Keratinocyte (primary cell): ENCODE data around the gene HIVEP2. TPM values are rescaled to one million over a fixed set of nuclear protein-coding genes. Genes with fewer than 3 reads are reported as not detected.
A peak's percentile ranks its signal among the peaks of the same experiment; 100 is the strongest.

Experiments
- DNase-seq: peaks from one replicate; pipeline ENCODE4 v3.0.0-alpha.2; 2011; ENCODE audit warnings: low read depth, missing footprints, low spot score
- FAIRE-seq: peaks from 2 replicates; lab custom pipeline; 2011; peaks lifted over from hg19 to GRCh38; lab: Jason Lieb, UNC
- H2AFZ ChIP-seq: 2 replicates; pipeline ENCODE4 v1.6.0; 2012; ENCODE audit warnings: low read length, control low read depth, inconsistent platforms; ENCODE audit not compliant: control insufficient read depth
- H3K27ac ChIP-seq: 2 replicates; pipeline ENCODE4 v1.5.1; 2011; ENCODE audit warnings: low read length; ENCODE audit not compliant: control insufficient read depth, insufficient read depth
- H3K27me3 ChIP-seq: 3 replicates; pipeline ENCODE4 v1.6.0; 2011; ENCODE audit warnings: low read length; ENCODE audit not compliant: control insufficient read depth, insufficient read depth; ENCODE audit errors: extremely low read depth
- H3K36me3 ChIP-seq, 2 experiments: 2 replicates in 1 of 2; 3 replicates in 1 of 2; pipeline ENCODE4 v1.5.1; 2011; ENCODE audit warnings: low read length in 2 of 2, mild to moderate bottlenecking in 1 of 2; ENCODE audit not compliant: control insufficient read depth in 2 of 2, insufficient read depth in 2 of 2; ENCODE audit errors: extremely low read depth in 1 of 2
- H3K4me1 ChIP-seq: 3 replicates; pipeline ENCODE4 v1.5.1; 2011; ENCODE audit warnings: low read length; ENCODE audit not compliant: control insufficient read depth, insufficient read depth; ENCODE audit errors: extremely low read depth
- H3K4me2 ChIP-seq: 3 replicates; pipeline ENCODE4 v1.6.0; 2011; ENCODE audit warnings: low read depth, low read length; ENCODE audit not compliant: control insufficient read depth, insufficient read depth; ENCODE audit errors: extremely low read depth
- H3K4me3 ChIP-seq, 3 experiments: fragments of 200-600 bp in 1 of 3; sonication (generic) in 1 of 3; 2 replicates in 2 of 3; 3 replicates in 1 of 3; pipeline ENCODE4 v1.5.1; 2011 to 2016; ENCODE audit warnings: low read length in 3 of 3, mild to moderate bottlenecking in 3 of 3, control low read depth in 2 of 3, inconsistent platforms in 1 of 3, low read depth in 1 of 3, mixed read lengths in 1 of 3, mixed run types in 1 of 3, moderate library complexity in 1 of 3; ENCODE audit not compliant: control insufficient read depth in 2 of 3, insufficient read depth in 2 of 3; ENCODE audit errors: extremely low read depth in 1 of 3
- H3K79me2 ChIP-seq: 2 replicates; pipeline ENCODE4 v1.6.0; 2012; ENCODE audit warnings: low read length; ENCODE audit not compliant: control insufficient read depth, insufficient read depth
- H3K9ac ChIP-seq: 3 replicates; pipeline ENCODE4 v1.6.0; 2011; ENCODE audit warnings: low read length; ENCODE audit not compliant: control insufficient read depth, insufficient read depth; ENCODE audit errors: extremely low read depth
- H3K9me1 ChIP-seq: 3 replicates; pipeline ENCODE4 v1.6.0; 2011; ENCODE audit warnings: low read length; ENCODE audit not compliant: control insufficient read depth, insufficient read depth; ENCODE audit errors: extremely low read depth
- H3K9me3 ChIP-seq: 2 replicates; pipeline ENCODE4 v1.5.1; 2012; ENCODE audit warnings: low read depth, low read length; ENCODE audit not compliant: control insufficient read depth
- H4K20me1 ChIP-seq: 3 replicates; pipeline ENCODE4 v1.6.0; 2011; ENCODE audit warnings: low read length; ENCODE audit not compliant: control insufficient read depth, insufficient read depth; ENCODE audit errors: extremely low read depth
- EZH2 ChIP-seq: IDR thresholded peaks from one replicate; pipeline ENCODE4 v1.6.1; 2012; ENCODE audit warnings: inconsistent platforms, mild to moderate bottlenecking, low read length, moderate library complexity
- dilution Hi-C: fragments of 300-500 bp; cut with MboI; formaldehyde crosslinking; loops from one replicate; pipeline ENCODE4 v1.7.0; 2020; ENCODE audit warnings: low sequenced_read_pairs; ENCODE audit not compliant: extremely low pct_ligation_motif_present
- polyA plus RNA-seq, 5 experiments: library from polyadenylated mRNA; depleted of rRNA in 3 of 5; stranded (reverse) in 3 of 5; stranded (forward) in 1 of 5; unstranded in 1 of 5; fragments of >200 nt; gene quantifications; 1 replicate in 1 of 5; 2 replicates in 3 of 5; 3 replicates in 1 of 5; pipeline versions ENCODE4 v1.2.1 to v1.2.3, GENCODE V29; 2011 to 2012; ENCODE audit warnings: missing spikeins in 2 of 5, low read depth in 1 of 5, low replicate concordance in 1 of 5
- TF ChIP-seq, protein P1 (sequence below), 3 experiments: IDR thresholded peaks in 1 of 3; conservative IDR thresholded peaks in 1 of 3; optimal IDR thresholded peaks in 1 of 3; 2 replicates in 2 of 3; 3 replicates in 1 of 3; pipeline versions ENCODE3 to v1.5.1; 2011; ENCODE audit warnings: low read length in 3 of 3, mild to moderate bottlenecking in 3 of 3, moderate library complexity in 2 of 3, control low read depth in 1 of 3, inconsistent platforms in 1 of 3; ENCODE audit not compliant: insufficient read depth in 2 of 3; ENCODE audit errors: extremely low read depth in 1 of 3

HIVEP2 gene
- polyA plus RNA-seq, 1 donor (not counting 4 experiments of a cell fraction or from before 2014, with no cell fraction given): 8.9 TPM

DNA sequence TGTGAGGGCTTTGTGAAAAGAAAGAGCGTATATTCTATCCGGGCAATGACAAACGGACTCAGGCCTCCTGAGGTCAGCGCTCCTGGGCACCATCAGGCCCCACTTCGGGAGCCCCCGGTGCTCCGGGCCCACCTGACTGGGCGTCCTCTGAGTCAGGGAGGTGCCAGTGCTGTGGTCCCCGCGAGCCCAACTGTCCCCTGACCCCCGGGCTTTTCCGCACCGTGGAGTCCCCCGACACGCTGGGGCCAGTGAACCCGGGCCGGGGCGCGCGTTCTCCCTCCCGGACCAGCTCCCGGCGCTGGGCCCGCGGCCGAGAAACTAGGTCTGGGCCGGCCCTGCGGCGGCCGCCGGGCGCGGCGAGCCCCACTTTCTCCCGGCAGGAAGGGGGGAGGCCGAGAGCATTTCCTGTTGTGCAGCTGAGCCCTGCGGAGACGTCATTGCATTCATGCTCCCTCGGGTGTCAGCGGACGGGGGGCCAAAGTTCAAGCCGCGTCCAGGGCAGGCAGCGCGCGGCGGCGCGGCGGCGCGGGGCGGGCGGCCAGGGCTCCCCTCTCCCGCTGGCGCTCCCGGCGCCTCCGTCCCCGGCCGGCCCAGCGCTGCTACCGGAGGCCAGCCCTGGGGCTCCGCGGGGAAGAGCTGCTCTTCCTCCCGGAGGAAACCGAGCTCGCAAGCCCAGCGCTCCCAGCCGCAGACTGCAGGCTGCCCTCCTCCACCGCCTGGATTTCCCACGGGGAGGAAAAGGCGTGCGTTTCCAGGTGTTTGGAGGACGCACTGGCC, 18.3 kb downstream of the HIVEP2 start:
- no peak for TF ChIP-seq EZH2
- TF ChIP-seq, protein P1, sequence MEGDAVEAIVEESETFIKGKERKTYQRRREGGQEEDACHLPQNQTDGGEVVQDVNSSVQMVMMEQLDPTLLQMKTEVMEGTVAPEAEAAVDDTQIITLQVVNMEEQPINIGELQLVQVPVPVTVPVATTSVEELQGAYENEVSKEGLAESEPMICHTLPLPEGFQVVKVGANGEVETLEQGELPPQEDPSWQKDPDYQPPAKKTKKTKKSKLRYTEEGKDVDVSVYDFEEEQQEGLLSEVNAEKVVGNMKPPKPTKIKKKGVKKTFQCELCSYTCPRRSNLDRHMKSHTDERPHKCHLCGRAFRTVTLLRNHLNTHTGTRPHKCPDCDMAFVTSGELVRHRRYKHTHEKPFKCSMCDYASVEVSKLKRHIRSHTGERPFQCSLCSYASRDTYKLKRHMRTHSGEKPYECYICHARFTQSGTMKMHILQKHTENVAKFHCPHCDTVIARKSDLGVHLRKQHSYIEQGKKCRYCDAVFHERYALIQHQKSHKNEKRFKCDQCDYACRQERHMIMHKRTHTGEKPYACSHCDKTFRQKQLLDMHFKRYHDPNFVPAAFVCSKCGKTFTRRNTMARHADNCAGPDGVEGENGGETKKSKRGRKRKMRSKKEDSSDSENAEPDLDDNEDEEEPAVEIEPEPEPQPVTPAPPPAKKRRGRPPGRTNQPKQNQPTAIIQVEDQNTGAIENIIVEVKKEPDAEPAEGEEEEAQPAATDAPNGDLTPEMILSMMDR (optimal IDR thresholded peaks at IDR 0.05 in 1 of 3, IDR thresholded peaks at IDR 0.05 in 1 of 3, conservative IDR thresholded peaks at IDR 0.05 in 1 of 3; ENCODE audit: extremely low read depth in 1 of 3, insufficient read depth in 2 of 3, low read length in 3 of 3): no peak
- Histone ChIP-seq H3K9me1 (no peaks in the 10 kb centered on the region), H3K4me2 (peak overlapping the region; percentile 94), H3K79me2 (peaks cover 21% of the 10 kb centered on the region), H3K36me3 (no peaks in the 10 kb centered on the region), H3K4me3 (peak overlapping the region; percentile 45 to 77 (median 67)), H3K27me3 (no peaks in the 10 kb centered on the region), H2AFZ (peak overlapping the region; percentile 67), H3K9me3 (no peaks in the 10 kb centered on the region), H3K4me1 (peaks cover 10% of the 10 kb centered on the region), H3K9ac (peak overlapping the region; percentile 84), H3K27ac (peak overlapping the region; percentile 65), H4K20me1 (no peaks in the 10 kb centered on the region)
- FAIRE-seq: no peak
- DNase-seq: no peak
- dilution Hi-C loops: no loop called here

DNA sequence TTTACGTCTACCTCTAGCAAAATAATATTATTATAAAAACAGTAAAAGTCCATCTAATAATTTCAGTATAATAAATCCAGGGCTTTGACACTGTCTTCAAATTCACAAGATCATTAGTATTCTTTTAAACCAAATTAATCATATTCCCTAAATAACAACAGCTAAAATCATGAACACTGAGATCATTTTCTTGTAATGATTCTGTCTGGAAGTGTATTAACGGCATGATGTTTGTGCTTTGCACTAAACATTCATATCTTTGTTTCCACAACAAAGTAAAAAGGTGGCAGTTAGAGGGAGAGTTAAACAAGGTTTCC, 18.8 kb downstream of the HIVEP2 start:
- Histone ChIP-seq H3K4me3 (peak overlapping the region; percentile 45 to 77 (median 67)), H3K4me1 (peaks cover 10% of the 10 kb centered on the region), H3K79me2 (peaks cover 19% of the 10 kb centered on the region), H3K9ac (peak overlapping the region; percentile 84), H3K27me3 (no peaks in the 10 kb centered on the region), H3K9me3 (no peaks in the 10 kb centered on the region), H3K36me3 (no peaks in the 10 kb centered on the region), H3K4me2 (peak overlapping the region; percentile 94), H4K20me1 (no peaks in the 10 kb centered on the region), H3K27ac (peak overlapping the region; percentile 65), H3K9me1 (no peaks in the 10 kb centered on the region), H2AFZ (peak overlapping the region; percentile 67)
- dilution Hi-C loops: no loop called here
- TF ChIP-seq, protein P1 (optimal IDR thresholded peaks at IDR 0.05 in 1 of 3, IDR thresholded peaks at IDR 0.05 in 1 of 3, conservative IDR thresholded peaks at IDR 0.05 in 1 of 3; ENCODE audit: extremely low read depth in 1 of 3, insufficient read depth in 2 of 3, low read length in 3 of 3): no peak
- no peak for TF ChIP-seq EZH2
- FAIRE-seq: no peak
- DNase-seq: no peak
